Thyroid gland (tissue), 4 donors: ENCODE data around the gene KIF2A.

Experiments used
- CTCF ChIP-seq, 6 experiments: fragments of 200-600 bp in 3 of 6; fragments of 450-650 bp in 3 of 6; sonication (generic) in 3 of 6; IDR thresholded peaks; one replicate each; pipeline ENCODE4 v1.5.1; 2016 to 2019; ENCODE audit warnings: antibody characterized with exemption in 6 of 6, mild to moderate bottlenecking in 2 of 6, inconsistent platforms in 1 of 6, moderate library complexity in 1 of 6
- POLR2A ChIP-seq, 2 donors: fragments of 450-650 bp; IDR thresholded peaks; one replicate each; pipeline ENCODE4 v1.6.1; 2017; ENCODE audit warnings: antibody characterized with exemption in 2 of 2, mild to moderate bottlenecking in 2 of 2, moderate library complexity in 1 of 2

GRCh38 chr5:62432621-62433064 lies 126.6 kb downstream of the KIF2A start:
- TF ChIP-seq CTCF (IDR thresholded peaks at IDR 0.05) (no peak), POLR2A (IDR thresholded peaks at IDR 0.05) (no peak)
